GM12878 (cell line): Measurements from ENCODE around the gene IL27RA.

Source experiments
- ASH2L ChIP-seq: fragments of 300-600, 200-600 bp; sonication (generic); IDR thresholded peaks from 2 replicates; pipeline ENCODE4 v1.6.1; 2017; ENCODE audit warnings: low read depth, mild to moderate bottlenecking, borderline replicate concordance
- CHD2 ChIP-seq: IDR thresholded peaks from 2 replicates; pipeline ENCODE4 v1.6.1; 2011; ENCODE audit warnings: low read depth, low read length, improper control_type of control experiment, borderline replicate concordance
- EZH2 ChIP-seq: IDR thresholded peaks from 2 replicates; pipeline ENCODE4 v1.6.1; 2012; ENCODE audit warnings: low read depth, mild to moderate bottlenecking, control low read depth, inconsistent platforms, low read length, borderline replicate concordance; ENCODE audit not compliant: control insufficient read depth
- FOXM1 ChIP-seq: IDR thresholded peaks from 2 replicates; pipeline ENCODE4 v1.6.1; 2012; ENCODE audit warnings: low read depth, mild to moderate bottlenecking, inconsistent platforms, low read length, moderate library complexity
- NBN ChIP-seq: fragments of 450-650 bp; IDR thresholded peaks from 2 replicates; pipeline ENCODE4 v1.6.1; 2016
- RUNX3 ChIP-seq: IDR thresholded peaks from 2 replicates; pipeline ENCODE4 v1.6.1; 2012; ENCODE audit warnings: low read length, inconsistent platforms
- ZNF24 ChIP-seq: fragments of 450-650 bp; IDR thresholded peaks from 2 replicates; pipeline ENCODE4 v1.6.1; 2017; ENCODE audit warnings: antibody characterized with exemption, mild to moderate bottlenecking
- TF ChIP-seq, protein P1 (sequence below), 3 experiments: IDR thresholded peaks in 2 of 3; conservative IDR thresholded peaks in 1 of 3; 2 replicates each; pipeline ENCODE4 v1.5.1; 2011; ENCODE audit warnings: low read depth in 3 of 3, low read length in 3 of 3, mild to moderate bottlenecking in 3 of 3, control low read depth in 2 of 3, moderate library complexity in 2 of 3, inconsistent platforms in 1 of 3, mixed read lengths in 1 of 3; ENCODE audit not compliant: control insufficient read depth in 2 of 3, insufficient read depth in 1 of 3; ENCODE audit errors: extremely low read depth in 1 of 3
- TF ChIP-seq, protein P2 (sequence below): fragments of 450-650 bp; IDR thresholded peaks from 2 replicates; pipeline ENCODE4 v1.6.1; 2014; ENCODE audit warnings: mild to moderate bottlenecking
- TF ChIP-seq, protein P3 (sequence below): fragments of 450-650 bp; IDR thresholded peaks from 2 replicates; pipeline ENCODE4 v1.6.1; 2017; ENCODE audit warnings: mild to moderate bottlenecking
- TF ChIP-seq, protein P4 (sequence below): IDR thresholded peaks from 2 replicates; pipeline ENCODE4 v1.6.1; 2012; ENCODE audit warnings: low read depth, low read length, improper control_type of control experiment
- TF ChIP-seq, protein P5 (sequence below): IDR thresholded peaks from 2 replicates; pipeline ENCODE4 v1.6.1; 2012; ENCODE audit warnings: low read depth, low read length, improper control_type of control experiment

DNA sequence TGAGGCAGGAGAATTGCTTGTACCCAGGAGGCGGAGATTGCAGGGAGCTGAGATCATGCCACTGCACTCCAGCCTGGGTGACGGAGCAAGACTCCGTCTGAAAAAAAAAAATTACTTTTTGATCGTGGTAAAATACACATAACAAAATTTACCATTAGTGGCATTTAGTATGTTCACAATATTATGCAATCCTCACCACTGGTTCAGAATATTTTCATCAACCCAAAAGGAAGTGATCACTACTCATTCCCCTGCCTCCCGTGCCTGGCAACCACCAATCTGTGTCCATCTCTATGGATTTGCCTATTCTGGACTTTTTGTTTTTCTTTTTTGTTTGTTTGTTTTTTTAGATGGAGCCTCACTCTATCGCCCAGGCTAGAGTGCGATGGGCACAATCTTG, 31.5 kb downstream of the IL27RA start:
- TF ChIP-seq, protein P1, sequence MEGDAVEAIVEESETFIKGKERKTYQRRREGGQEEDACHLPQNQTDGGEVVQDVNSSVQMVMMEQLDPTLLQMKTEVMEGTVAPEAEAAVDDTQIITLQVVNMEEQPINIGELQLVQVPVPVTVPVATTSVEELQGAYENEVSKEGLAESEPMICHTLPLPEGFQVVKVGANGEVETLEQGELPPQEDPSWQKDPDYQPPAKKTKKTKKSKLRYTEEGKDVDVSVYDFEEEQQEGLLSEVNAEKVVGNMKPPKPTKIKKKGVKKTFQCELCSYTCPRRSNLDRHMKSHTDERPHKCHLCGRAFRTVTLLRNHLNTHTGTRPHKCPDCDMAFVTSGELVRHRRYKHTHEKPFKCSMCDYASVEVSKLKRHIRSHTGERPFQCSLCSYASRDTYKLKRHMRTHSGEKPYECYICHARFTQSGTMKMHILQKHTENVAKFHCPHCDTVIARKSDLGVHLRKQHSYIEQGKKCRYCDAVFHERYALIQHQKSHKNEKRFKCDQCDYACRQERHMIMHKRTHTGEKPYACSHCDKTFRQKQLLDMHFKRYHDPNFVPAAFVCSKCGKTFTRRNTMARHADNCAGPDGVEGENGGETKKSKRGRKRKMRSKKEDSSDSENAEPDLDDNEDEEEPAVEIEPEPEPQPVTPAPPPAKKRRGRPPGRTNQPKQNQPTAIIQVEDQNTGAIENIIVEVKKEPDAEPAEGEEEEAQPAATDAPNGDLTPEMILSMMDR (IDR thresholded peaks at IDR 0.05 in 2 of 3, conservative IDR thresholded peaks at IDR 0.05 in 1 of 3; ENCODE audit: control insufficient read depth in 2 of 3, extremely low read depth in 1 of 3, insufficient read depth in 1 of 3, low read depth in 3 of 3, low read length in 3 of 3): no peak
- TF ChIP-seq, protein P2, sequence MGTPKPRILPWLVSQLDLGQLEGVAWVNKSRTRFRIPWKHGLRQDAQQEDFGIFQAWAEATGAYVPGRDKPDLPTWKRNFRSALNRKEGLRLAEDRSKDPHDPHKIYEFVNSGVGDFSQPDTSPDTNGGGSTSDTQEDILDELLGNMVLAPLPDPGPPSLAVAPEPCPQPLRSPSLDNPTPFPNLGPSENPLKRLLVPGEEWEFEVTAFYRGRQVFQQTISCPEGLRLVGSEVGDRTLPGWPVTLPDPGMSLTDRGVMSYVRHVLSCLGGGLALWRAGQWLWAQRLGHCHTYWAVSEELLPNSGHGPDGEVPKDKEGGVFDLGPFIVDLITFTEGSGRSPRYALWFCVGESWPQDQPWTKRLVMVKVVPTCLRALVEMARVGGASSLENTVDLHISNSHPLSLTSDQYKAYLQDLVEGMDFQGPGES: no peak
- no peak for TF ChIP-seq FOXM1
- no peak for TF ChIP-seq NBN
- TF ChIP-seq, protein P3, sequence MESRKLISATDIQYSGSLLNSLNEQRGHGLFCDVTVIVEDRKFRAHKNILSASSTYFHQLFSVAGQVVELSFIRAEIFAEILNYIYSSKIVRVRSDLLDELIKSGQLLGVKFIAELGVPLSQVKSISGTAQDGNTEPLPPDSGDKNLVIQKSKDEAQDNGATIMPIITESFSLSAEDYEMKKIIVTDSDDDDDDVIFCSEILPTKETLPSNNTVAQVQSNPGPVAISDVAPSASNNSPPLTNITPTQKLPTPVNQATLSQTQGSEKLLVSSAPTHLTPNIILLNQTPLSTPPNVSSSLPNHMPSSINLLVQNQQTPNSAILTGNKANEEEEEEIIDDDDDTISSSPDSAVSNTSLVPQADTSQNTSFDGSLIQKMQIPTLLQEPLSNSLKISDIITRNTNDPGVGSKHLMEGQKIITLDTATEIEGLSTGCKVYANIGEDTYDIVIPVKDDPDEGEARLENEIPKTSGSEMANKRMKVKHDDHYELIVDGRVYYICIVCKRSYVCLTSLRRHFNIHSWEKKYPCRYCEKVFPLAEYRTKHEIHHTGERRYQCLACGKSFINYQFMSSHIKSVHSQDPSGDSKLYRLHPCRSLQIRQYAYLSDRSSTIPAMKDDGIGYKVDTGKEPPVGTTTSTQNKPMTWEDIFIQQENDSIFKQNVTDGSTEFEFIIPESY: no peak
- TF ChIP-seq, protein P4, sequence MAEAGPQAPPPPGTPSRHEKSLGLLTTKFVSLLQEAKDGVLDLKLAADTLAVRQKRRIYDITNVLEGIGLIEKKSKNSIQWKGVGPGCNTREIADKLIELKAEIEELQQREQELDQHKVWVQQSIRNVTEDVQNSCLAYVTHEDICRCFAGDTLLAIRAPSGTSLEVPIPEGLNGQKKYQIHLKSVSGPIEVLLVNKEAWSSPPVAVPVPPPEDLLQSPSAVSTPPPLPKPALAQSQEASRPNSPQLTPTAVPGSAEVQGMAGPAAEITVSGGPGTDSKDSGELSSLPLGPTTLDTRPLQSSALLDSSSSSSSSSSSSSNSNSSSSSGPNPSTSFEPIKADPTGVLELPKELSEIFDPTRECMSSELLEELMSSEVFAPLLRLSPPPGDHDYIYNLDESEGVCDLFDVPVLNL: no peak
- TF ChIP-seq ZNF24: no peak
- no peak for TF ChIP-seq ASH2L
- no peak for TF ChIP-seq EZH2
- TF ChIP-seq, protein P5, sequence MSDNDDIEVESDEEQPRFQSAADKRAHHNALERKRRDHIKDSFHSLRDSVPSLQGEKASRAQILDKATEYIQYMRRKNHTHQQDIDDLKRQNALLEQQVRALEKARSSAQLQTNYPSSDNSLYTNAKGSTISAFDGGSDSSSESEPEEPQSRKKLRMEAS: no peak
- TF ChIP-seq CHD2: no peak
- TF ChIP-seq RUNX3: no peak
